Tibial artery (tissue), 4 donors: ENCODE results near the gene PADI4.

Source experiments
- DNase-seq, 2 donors: peaks; one replicate each; pipeline ENCODE4 v3.0.0-alpha.2; 2019
- H3K27ac ChIP-seq, 2 donors: fragments of 200-600 bp; sonication (generic) in 1 of 2; 1 replicate in 1 of 2; 2 replicates in 1 of 2; pipeline ENCODE4 v1.5.1; 2018 to 2019; ENCODE audit warnings: mild to moderate bottlenecking in 1 of 2
- H3K27me3 ChIP-seq, 2 donors: fragments of 200-600 bp; sonication (generic) in 1 of 2; one replicate each; pipeline versions ENCODE4 v1.5.1 to v1.6.0; 2016 to 2019
- H3K36me3 ChIP-seq, 3 donors: fragments of 200-600 bp; sonication (generic) in 2 of 3; one replicate each; pipeline ENCODE4 v1.5.1; 2016 to 2019; ENCODE audit warnings: mild to moderate bottlenecking in 2 of 3
- H3K4me1 ChIP-seq, 4 donors: fragments of 200-600 bp; sonication (generic) in 2 of 4; 1 replicate in 3 of 4; 2 replicates in 1 of 4; pipeline ENCODE4 v1.5.1; 2016 to 2019
- H3K4me3 ChIP-seq, 2 donors: fragments of 200-600 bp; sonication (generic) in 1 of 2; 1 replicate in 1 of 2; 2 replicates in 1 of 2; pipeline ENCODE4 v1.5.1; 2018 to 2019; ENCODE audit warnings: mild to moderate bottlenecking in 2 of 2
- H3K9me3 ChIP-seq, 3 donors: fragments of 200-600 bp; sonication (generic) in 1 of 3; one replicate each; pipeline ENCODE4 v1.5.1; 2016 to 2019
- CTCF ChIP-seq, 2 experiments: fragments of 200-600 bp in 1 of 2; fragments of 450-650 bp in 1 of 2; IDR thresholded peaks; one replicate each; pipeline ENCODE4 v1.5.1; 2017 to 2019; ENCODE audit warnings: antibody characterized with exemption in 2 of 2, mild to moderate bottlenecking in 1 of 2, moderate library complexity in 1 of 2
- intact Hi-C: fragments of 100-400 bp; cut with DNase I; formaldehyde crosslinking; loops from one replicate; pipeline ENCODE4 v1.15.0; 2023; ENCODE audit warnings: low total_unique reads

Gene PADI4

DNA sequence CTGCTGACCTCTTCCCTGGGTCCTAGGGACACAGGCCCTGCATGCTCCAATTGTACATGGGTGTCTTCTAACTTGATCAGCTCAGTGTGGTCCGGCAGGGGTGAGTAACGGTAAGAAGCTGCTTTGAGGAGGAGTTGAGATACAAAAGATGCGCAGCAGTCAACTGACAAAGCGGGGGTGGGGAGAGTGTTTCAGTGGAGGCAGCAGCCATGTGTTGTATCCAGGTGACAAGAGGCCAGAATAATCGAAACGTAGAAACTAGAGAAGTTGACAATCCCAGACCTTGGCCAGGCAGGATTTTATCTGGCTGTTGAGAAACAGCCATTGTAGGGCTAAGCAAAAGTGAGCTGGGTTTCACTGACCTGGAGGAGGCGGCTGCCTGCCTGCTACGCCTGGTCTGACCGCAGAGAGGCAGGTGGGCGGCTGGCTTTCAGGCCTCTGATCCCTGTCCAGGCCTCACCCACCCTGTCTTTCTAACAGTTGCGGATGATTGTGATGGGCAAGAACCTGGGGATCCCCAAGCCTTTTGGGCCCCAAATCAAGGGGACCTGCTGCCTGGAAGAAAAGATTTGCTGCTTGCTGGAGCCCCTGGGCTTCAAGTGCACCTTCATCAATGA lies 92.8 kb downstream of the PADI4 start:
- H3K27me3 ChIP-seq, result no peaks in the 10 kb centered on the region
- H3K36me3 ChIP-seq, result no peaks in the 10 kb centered on the region
- H3K4me1 ChIP-seq, result no peaks in the 10 kb centered on the region
- H3K27ac ChIP-seq, result no peak overlapping the region
- H3K9me3 ChIP-seq, result no peaks in the 10 kb centered on the region
- no peak for DNase-seq
- no peak overlapping the region for H3K4me3 ChIP-seq
- intact Hi-C loops, result no loop called here
- no peak for TF ChIP-seq CTCF (IDR thresholded peaks at IDR 0.05)

DNA sequence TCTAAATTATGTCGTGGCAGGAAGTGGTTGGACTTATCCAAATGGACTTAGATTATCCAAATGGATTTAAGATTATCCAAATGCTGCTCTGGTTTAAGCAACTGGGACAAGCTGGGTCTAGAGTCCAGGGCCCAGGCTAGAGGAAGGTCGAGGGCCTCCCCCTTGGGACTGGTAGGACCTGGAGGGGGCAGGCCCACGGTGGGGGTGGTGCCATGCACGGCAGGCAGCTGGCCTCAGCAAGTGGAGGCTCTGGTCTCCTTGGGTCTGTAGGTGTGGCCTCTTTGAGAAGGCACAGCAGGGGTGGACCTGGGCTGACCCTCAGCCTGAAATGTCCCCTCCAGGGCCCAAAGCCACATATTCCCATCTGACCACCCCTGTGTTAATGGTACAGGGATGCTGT lies 93.8 kb downstream of the PADI4 start:
- TF ChIP-seq CTCF (IDR thresholded peaks at IDR 0.05), result no peak
- intact Hi-C loops, result no loop called here
- Histone ChIP-seq H3K9me3 (no peaks in the 10 kb centered on the region), H3K4me3 (no peak overlapping the region), H3K27ac (no peak overlapping the region), H3K36me3 (peaks cover 0 to under 1% (median 0%) of the 10 kb centered on the region in 3 donors), H3K4me1 (no peaks in the 10 kb centered on the region), H3K27me3 (no peaks in the 10 kb centered on the region)
- DNase-seq, result no peak

- Histone ChIP-seq H3K36me3 (peaks cover 0 to 13% (median 3%) of the 10 kb centered on the region in 3 donors), H3K27ac (no peak overlapping the region), H3K27me3 (no peaks in the 10 kb centered on the region), H3K4me1 (no peaks in the 10 kb centered on the region), H3K9me3 (no peaks in the 10 kb centered on the region), H3K4me3 (no peak overlapping the region)
- TF ChIP-seq CTCF (IDR thresholded peaks at IDR 0.05), result no peak
- intact Hi-C loops, result no loop called here
- DNase-seq, result no peak
Observed at GRCh38 chr1:17403081-17403480, 95.1 kb downstream of the PADI4 start.

DNA sequence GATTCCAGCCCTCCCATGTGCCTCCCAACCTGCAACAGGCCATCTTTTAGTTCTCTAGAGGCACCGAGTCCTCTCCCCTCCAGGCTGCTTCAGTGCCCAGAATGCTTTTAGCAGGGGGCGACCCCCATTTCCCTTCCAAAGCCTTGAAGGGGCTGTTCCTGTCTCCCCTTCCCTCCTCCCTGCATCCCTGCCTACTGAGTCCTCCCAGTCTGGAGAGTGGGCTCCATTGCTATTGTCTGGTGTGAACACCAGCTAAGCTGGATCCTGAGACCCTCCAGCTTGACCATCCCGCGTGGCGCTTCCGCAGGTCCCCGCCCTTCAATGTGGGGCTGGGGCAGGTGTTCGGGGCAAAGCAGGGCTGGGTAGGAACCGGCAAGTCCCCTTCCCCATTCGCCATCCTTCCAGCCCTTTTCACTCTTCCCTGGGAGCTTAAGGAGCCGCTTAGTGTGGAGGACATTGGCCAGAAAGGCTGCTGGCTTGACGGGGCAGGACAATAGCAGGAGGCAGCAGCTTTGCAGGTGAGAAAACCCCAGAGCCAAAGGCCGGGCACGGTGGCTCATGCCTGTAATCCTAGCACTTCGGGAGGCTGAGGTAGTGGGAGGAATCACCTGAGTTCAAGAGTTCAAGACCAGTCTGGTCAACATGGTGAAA lies 96.2 kb downstream of the PADI4 start:
- Histone ChIP-seq H3K27me3 (no peaks in the 10 kb centered on the region), H3K27ac (no peak overlapping the region), H3K4me1 (no peaks in the 10 kb centered on the region), H3K4me3 (no peak overlapping the region), H3K36me3 (peaks cover 1 to 24% (median 11%) of the 10 kb centered on the region in 3 donors), H3K9me3 (no peaks in the 10 kb centered on the region)
- DNase-seq, result no peak
- intact Hi-C loops, result no loop called here
- TF ChIP-seq CTCF (IDR thresholded peaks at IDR 0.05), result no peak

DNA sequence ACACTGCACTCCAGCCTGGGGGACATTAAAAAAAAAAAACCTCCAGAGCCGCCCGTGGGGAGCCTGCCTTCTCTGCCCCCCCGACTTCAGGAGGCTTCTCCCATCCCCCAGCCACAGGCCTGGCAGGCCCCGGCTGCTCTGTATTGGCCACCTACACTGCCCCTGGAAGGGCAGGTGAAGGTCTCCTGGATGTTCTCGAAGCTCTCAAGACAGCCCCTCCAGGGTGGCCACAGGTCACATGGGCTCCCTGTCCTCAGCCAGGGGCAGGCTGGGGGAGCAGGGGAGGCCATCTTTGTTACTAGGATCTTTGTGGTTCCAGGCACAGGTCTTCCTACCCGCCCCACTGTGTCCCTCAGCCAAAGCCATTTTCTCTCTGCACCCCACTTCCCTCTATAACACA lies 96.8 kb downstream of the PADI4 start:
- intact Hi-C loops, result no loop called here
- Histone ChIP-seq H3K27me3 (no peaks in the 10 kb centered on the region), H3K9me3 (no peaks in the 10 kb centered on the region), H3K4me3 (no peak overlapping the region), H3K4me1 (no peaks in the 10 kb centered on the region), H3K27ac (no peak overlapping the region), H3K36me3 (peaks cover 8 to 31% (median 18%) of the 10 kb centered on the region in 3 donors)
- DNase-seq, result no peak
- TF ChIP-seq CTCF (IDR thresholded peaks at IDR 0.05), result no peak
